ENCODE data around the gene PAF1. TPM values are rescaled to one million over a fixed set of nuclear protein-coding genes. Genes with fewer than 3 reads are reported as not detected.
A peak's percentile ranks its signal among the peaks of the same experiment; 100 is the strongest.

Gene PAF1
- total and polyA plus RNA-seq, 2 of the 13 experiments (the other 11 are each of a cell fraction or from before 2014, with no cell fraction given): 30.2 to 31.1 TPM

GRCh38 chr19:39390751-39391437 is at the start of gene PAF1, which contains the start of gene MED29 (continued):
- TF ChIP-seq CENPX (CRISPR knock-in tag; IDR thresholded peaks at IDR 0.05) (no peak), USF2 (IDR thresholded peaks at IDR 0.05; ENCODE audit: low read depth, low read length) (no peak), USF2 (CRISPR knock-in tag; IDR thresholded peaks at IDR 0.05; ENCODE audit: borderline replicate concordance) (no peak; the same call in 1 of the 2 replicates), KIAA2018 (CRISPR knock-in tag; IDR thresholded peaks at IDR 0.05; ENCODE audit: borderline replicate concordance) (no peak), IRX3 (CRISPR knock-in tag; IDR thresholded peaks at IDR 0.05; ENCODE audit: borderline replicate concordance, low read depth) (no peak), SNAPC2 (CRISPR knock-in tag; IDR thresholded peaks at IDR 0.05) (no peak), ZNF264 (CRISPR knock-in tag; IDR thresholded peaks at IDR 0.05) (peak; percentile 52; the same call in 1 of the 2 replicates), FIP1L1 (IDR thresholded peaks at IDR 0.05; ENCODE audit: borderline replicate concordance, insufficient read depth, low read depth, low read length) (no peak), ZFY (CRISPR knock-in tag; IDR thresholded peaks at IDR 0.05) (no peak), CBX1 (IDR thresholded peaks at IDR 0.05; ENCODE audit: low read depth) (no peak), MED13 (CRISPR knock-in tag; IDR thresholded peaks at IDR 0.05) (peak; percentile 78; the same call in 1 of the 2 replicates), HOXD1 (CRISPR knock-in tag; IDR thresholded peaks at IDR 0.05) (no peak; the same call in 1 of the 2 replicates), NR3C1 (CRISPR knock-in tag; IDR thresholded peaks at IDR 0.05) (no peak), MBD4 (IDR thresholded peaks at IDR 0.05; ENCODE audit: borderline replicate concordance, low read length) (no peak)
- TF ChIP-seq, protein P1, sequence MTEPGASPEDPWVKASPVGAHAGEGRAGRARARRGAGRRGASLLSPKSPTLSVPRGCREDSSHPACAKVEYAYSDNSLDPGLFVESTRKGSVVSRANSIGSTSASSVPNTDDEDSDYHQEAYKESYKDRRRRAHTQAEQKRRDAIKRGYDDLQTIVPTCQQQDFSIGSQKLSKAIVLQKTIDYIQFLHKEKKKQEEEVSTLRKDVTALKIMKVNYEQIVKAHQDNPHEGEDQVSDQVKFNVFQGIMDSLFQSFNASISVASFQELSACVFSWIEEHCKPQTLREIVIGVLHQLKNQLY (CRISPR knock-in tag; IDR thresholded peaks at IDR 0.05): 0 out of 2 replicates have a peak, but pooled peaks have one; percentile 16
- TF ChIP-seq, protein P2, sequence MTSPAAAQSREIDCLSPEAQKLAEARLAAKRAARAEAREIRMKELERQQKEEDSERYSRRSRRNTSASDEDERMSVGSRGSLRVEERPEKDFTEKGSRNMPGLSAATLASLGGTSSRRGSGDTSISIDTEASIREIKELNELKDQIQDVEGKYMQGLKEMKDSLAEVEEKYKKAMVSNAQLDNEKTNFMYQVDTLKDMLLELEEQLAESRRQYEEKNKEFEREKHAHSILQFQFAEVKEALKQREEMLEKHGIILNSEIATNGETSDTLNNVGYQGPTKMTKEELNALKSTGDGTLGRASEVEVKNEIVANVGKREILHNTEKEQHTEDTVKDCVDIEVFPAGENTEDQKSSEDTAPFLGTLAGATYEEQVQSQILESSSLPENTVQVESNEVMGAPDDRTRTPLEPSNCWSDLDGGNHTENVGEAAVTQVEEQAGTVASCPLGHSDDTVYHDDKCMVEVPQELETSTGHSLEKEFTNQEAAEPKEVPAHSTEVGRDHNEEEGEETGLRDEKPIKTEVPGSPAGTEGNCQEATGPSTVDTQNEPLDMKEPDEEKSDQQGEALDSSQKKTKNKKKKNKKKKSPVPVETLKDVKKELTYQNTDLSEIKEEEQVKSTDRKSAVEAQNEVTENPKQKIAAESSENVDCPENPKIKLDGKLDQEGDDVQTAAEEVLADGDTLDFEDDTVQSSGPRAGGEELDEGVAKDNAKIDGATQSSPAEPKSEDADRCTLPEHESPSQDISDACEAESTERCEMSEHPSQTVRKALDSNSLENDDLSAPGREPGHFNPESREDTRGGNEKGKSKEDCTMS (CRISPR knock-in tag; conservative IDR thresholded peaks at IDR 0.05): no peak

Data from HepG2 (cell line).